Panc1 (cell line): Measurements from ENCODE around the gene IGSF21. TPM values are rescaled to one million over a fixed set of nuclear protein-coding genes. Genes with fewer than 3 reads are reported as not detected.

Experiments
- ATAC-seq: fragments of 200-7000 bp; cut with Tn5 transposase; 2 replicates; pipeline ENCODE4 v1.9.1; 2020; ENCODE audit warnings: mild to moderate bottlenecking, moderate library complexity
- BruUV-seq: library from RNA; stranded (reverse); fragments of 400-500 nt; replicated peaks from 2 replicates; lab custom pipeline; 2021; lab: Mats Ljungman, UMichigan
- CTCF ChIA-PET: fragments of 300-600 bp; sonication (Branson Sonifier 250); formaldehyde crosslinking; loops from one replicate; lab custom pipeline; 2022; ENCODE audit warnings: antibody characterized with exemption; lab: Charles Lee
- POLR2A ChIA-PET: fragments of 300-600 bp; sonication (Branson Sonifier 250); formaldehyde crosslinking; loops from one replicate; lab custom pipeline; 2022; ENCODE audit warnings: antibody characterized with exemption; lab: Charles Lee
- DNase-seq: peaks from one replicate; pipeline ENCODE4 v3.0.0-alpha.2; 2010; ENCODE audit warnings: low read depth, low spot score
- H3K27ac ChIP-seq: 2 replicates; pipeline ENCODE4 v1.5.1; 2011; ENCODE audit warnings: mild to moderate bottlenecking, low read length, inconsistent platforms
- H3K27me3 ChIP-seq: fragments of 200-500 bp; sonication (Bioruptor generic); 2 replicates; pipeline ENCODE4 v1.6.0; 2014; ENCODE audit warnings: low read length, inconsistent platforms; ENCODE audit not compliant: control insufficient read depth, insufficient read depth
- H3K36me3 ChIP-seq: fragments of 200-500 bp; sonication (Bioruptor generic); 2 replicates; pipeline ENCODE4 v1.5.1; 2014; ENCODE audit warnings: inconsistent platforms, mild to moderate bottlenecking, low read length, moderate library complexity; ENCODE audit not compliant: control insufficient read depth, insufficient read depth
- H3K4me1 ChIP-seq: 2 replicates; pipeline ENCODE4 v1.5.1; 2011; ENCODE audit warnings: inconsistent platforms, mild to moderate bottlenecking, low read length, moderate library complexity; ENCODE audit not compliant: control insufficient read depth, insufficient read depth
- H3K4me3 ChIP-seq, 2 experiments: 2 replicates each; pipeline ENCODE4 v1.5.1; 2011 to 2012; ENCODE audit warnings: low read depth in 2 of 2, low read length in 2 of 2, mild to moderate bottlenecking in 2 of 2, inconsistent platforms in 1 of 2, moderate library complexity in 1 of 2
- H3K9me3 ChIP-seq: fragments of 200-500 bp; sonication (Bioruptor generic); 2 replicates; pipeline ENCODE4 v1.5.1; 2014; ENCODE audit warnings: low read depth, mild to moderate bottlenecking, inconsistent platforms, low read length, moderate library complexity; ENCODE audit not compliant: control insufficient read depth, insufficient read depth
- CTCF ChIP-seq: fragments of 450-650 bp; IDR thresholded peaks from 2 replicates; pipeline ENCODE4 v1.5.1; 2017; ENCODE audit warnings: mild to moderate bottlenecking
- POLR2AphosphoS5 ChIP-seq: IDR thresholded peaks from 2 replicates; pipeline ENCODE4 v1.6.1; 2012; ENCODE audit warnings: mild to moderate bottlenecking, low read depth, low read length, moderate library complexity
- REST ChIP-seq, 2 experiments: IDR thresholded peaks; 2 replicates each; pipeline ENCODE4 v1.6.1; 2011 to 2012; ENCODE audit warnings: low read depth in 2 of 2, control low read depth in 1 of 2, low read length in 1 of 2, mild to moderate bottlenecking in 1 of 2, moderate library complexity in 1 of 2; ENCODE audit not compliant: insufficient read depth in 1 of 2
- SIN3A ChIP-seq: IDR thresholded peaks from 2 replicates; pipeline ENCODE4 v1.6.1; 2012; ENCODE audit warnings: low read depth, mild to moderate bottlenecking, low read length, moderate library complexity, borderline replicate concordance; ENCODE audit not compliant: insufficient read depth
- TCF7L2 ChIP-seq: IDR thresholded peaks from 2 replicates; pipeline ENCODE4 v1.6.1; 2011; ENCODE audit warnings: mild to moderate bottlenecking, low read depth, low read length, inconsistent platforms
- in situ Hi-C: cut with HindIII; loops from 2 replicates; pipeline ENCODE4 v1.10.0; 2016; ENCODE audit warnings: low sequenced_read_pairs, low pct_unique_long_range_greater_than_20kb
- intact Hi-C: fragments of 100-400 bp; cut with micrococcal nuclease; formaldehyde crosslinking; loops from one replicate; pipeline ENCODE4 v1.10.0; 2022; ENCODE audit not compliant: unreplicated experiment
- total RNA-seq: library from RNA; stranded (reverse); gene quantifications from one replicate; pipeline ENCODE4 v1.2.1, GENCODE V29; 2021; ENCODE audit not compliant: unreplicated experiment

Gene IGSF21
- total RNA-seq, 1 experiment from 2014 or later = not detected

- Histone ChIP-seq H3K27me3 (no peaks in the 10 kb centered on the region; the same call in 1 of the 2 replicates), H3K4me1 (no peaks in the 10 kb centered on the region), H3K4me3 (no peak overlapping the region), H3K36me3 (no peaks in the 10 kb centered on the region), H3K27ac (no peak overlapping the region), H3K9me3 (no peaks in the 10 kb centered on the region)
- ChIA-PET CTCF (no interaction called here), POLR2A (no interaction called here)
- in situ Hi-C loops = no loop called here
- ATAC-seq = peak; percentile 60; the same call in 1 of the 2 replicates
- TF ChIP-seq CTCF (no peak), POLR2AphosphoS5 (no peak), REST (IDR thresholded peaks at IDR 0.05; ENCODE audit: insufficient read depth in 1 of 2, low read depth in 2 of 2, low read length in 1 of 2) (no peak), SIN3A (no peak), TCF7L2 (no peak)
- BruUV-seq = no TSS peak
- intact Hi-C loops = no loop called here
- DNase-seq = no peak
These were observed 15.7 kb upstream of the IGSF21 start for GRCh38 chr1:18091660-18092446.

- in situ Hi-C loops = no loop called here
- ChIA-PET POLR2A (no interaction called here), CTCF (no interaction called here)
- TF ChIP-seq TCF7L2 (no peak), POLR2AphosphoS5 (no peak), CTCF (no peak)
- ATAC-seq (no peak), DNase-seq (no peak)
- H3K9me3 ChIP-seq = no peaks in the 10 kb centered on the region
- no TSS peak for BruUV-seq
- no peak overlapping the region for H3K4me3 ChIP-seq
- no peaks in the 10 kb centered on the region for H3K4me1 ChIP-seq
- H3K27me3 ChIP-seq = no peaks in the 10 kb centered on the region; the same call in 1 of the 2 replicates
- intact Hi-C loops = no loop called here
- H3K36me3 ChIP-seq = no peaks in the 10 kb centered on the region
- H3K27ac ChIP-seq = no peak overlapping the region
These were observed 14.4 kb upstream of the IGSF21 start for GRCh38 chr1:18093193-18093592.
